ENCODE measurements around the gene NEGR1.

The NEGR1 gene

GRCh38 chr1:71839876-71840275 lies 442.5 kb downstream of the NEGR1 start:
- no peaks in the 10 kb centered on the region for H3K36me3 ChIP-seq (ENCODE audit: insufficient read depth, low read length)
- no peaks in the 10 kb centered on the region for H3K27me3 ChIP-seq (ENCODE audit: control insufficient read depth, insufficient read depth, low read length)
- H3K4me2 ChIP-seq (ENCODE audit: low read length) = no peak overlapping the region
- H3K4me3 ChIP-seq (ENCODE audit: low read length) = no peak overlapping the region
- no peak overlapping the region for H3K9ac ChIP-seq (ENCODE audit: low read depth, low read length)
- H3K9me3 ChIP-seq (replicated peaks; ENCODE audit: low read length) = no peaks in the 10 kb centered on the region
- peaks cover 8% of the 10 kb centered on the region for H3K4me1 ChIP-seq (ENCODE audit: control insufficient read depth, insufficient read depth, low read length)

DNA sequence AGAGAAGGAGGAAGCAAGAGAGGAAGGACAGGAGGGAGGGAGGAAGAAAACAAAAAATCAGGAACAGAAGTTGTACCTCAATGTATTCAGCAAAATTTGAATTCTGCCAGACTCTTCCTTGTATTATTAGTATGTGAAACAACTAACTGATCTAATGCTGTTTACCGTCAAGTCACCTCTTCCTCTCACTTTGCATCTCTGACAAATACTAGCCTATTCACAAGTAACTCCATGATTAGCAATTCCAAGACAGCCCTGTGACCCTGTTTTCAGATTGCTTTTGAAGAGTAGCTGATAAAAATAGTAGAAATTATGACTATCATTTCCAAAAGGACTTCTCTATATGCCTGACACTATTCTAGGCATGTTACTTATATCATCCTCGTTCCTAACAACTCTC lies 445.4 kb downstream of the NEGR1 start:
- H3K36me3 ChIP-seq (ENCODE audit: insufficient read depth, low read length) = no peaks in the 10 kb centered on the region
- H3K4me1 ChIP-seq (ENCODE audit: control insufficient read depth, insufficient read depth, low read length) = peaks cover 13% of the 10 kb centered on the region
- H3K4me3 ChIP-seq (ENCODE audit: low read length) = no peak overlapping the region
- no peaks in the 10 kb centered on the region for H3K9me3 ChIP-seq (replicated peaks; ENCODE audit: low read length)
- H3K27me3 ChIP-seq (ENCODE audit: control insufficient read depth, insufficient read depth, low read length) = no peaks in the 10 kb centered on the region
- no peak overlapping the region for H3K9ac ChIP-seq (ENCODE audit: low read depth, low read length)
- no peak overlapping the region for H3K4me2 ChIP-seq (ENCODE audit: low read length)

DNA sequence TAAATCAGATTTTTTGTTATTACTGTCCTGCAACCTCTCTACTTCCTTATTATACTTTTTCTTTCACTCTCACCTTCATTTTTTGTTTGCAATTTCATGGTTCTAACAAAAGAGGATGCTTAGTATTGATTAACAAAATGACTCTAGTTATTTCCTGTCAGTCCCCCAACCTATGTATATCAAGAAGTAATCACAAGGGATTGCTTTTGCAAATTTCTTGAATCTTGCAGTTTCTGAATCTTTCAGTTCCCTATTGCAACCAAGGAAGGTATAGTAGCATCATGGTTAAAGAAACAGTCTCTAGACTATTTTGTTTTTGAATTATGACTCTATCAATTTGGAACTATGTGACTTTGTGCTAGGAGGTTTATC lies 446.9 kb downstream of the NEGR1 start:
- no peak overlapping the region for H3K9ac ChIP-seq (ENCODE audit: low read depth, low read length)
- H3K9me3 ChIP-seq (replicated peaks; ENCODE audit: low read length) = no peaks in the 10 kb centered on the region
- peaks cover 10% of the 10 kb centered on the region for H3K4me1 ChIP-seq (ENCODE audit: control insufficient read depth, insufficient read depth, low read length)
- H3K4me2 ChIP-seq (ENCODE audit: low read length) = no peak overlapping the region
- H3K4me3 ChIP-seq (ENCODE audit: low read length) = no peak overlapping the region
- H3K27me3 ChIP-seq (ENCODE audit: control insufficient read depth, insufficient read depth, low read length) = no peaks in the 10 kb centered on the region
- H3K36me3 ChIP-seq (ENCODE audit: insufficient read depth, low read length) = no peaks in the 10 kb centered on the region

DNA sequence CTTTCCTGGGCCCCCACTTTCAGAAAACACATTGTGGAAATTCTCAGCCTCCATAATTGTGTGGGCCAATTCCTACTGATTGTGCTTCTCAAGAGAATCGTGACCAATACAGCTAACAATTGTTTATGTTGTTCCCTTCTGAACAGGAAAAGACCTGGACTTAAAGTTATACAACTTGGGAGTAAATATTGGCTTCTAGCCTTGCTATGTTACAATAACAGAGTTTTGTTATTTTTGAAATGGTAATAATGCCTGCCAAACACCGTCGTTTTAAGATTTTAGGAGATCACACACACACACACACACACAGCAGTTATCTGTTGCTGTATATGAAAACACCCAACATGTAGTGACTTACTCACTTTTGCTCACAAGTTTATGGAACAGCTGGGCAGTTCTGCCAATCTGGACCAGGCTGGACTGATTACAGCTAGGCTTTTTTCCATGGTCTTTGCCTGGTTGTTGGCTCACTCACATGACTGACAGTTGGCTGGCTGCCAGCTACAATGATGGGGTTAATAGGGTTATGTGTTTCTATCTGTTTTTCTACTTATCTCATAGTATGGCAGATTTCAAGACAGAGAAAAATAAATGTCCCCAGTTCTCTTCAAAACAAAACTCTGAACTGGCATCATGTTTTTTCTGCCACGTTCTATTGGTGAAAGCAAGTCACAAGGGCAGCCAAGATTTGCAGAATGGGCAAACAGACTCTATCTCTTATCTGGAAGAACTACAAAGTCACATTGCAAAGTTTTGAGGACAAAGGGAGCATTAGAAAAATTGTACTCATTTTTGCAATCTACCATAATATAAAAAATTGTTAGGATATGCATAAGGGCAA lies 447.5 kb downstream of the NEGR1 start:
- Histone ChIP-seq H3K36me3 (ENCODE audit: insufficient read depth, low read length) (no peaks in the 10 kb centered on the region), H3K9me3 (replicated peaks; ENCODE audit: low read length) (no peaks in the 10 kb centered on the region), H3K9ac (ENCODE audit: low read depth, low read length) (no peak overlapping the region), H3K4me2 (ENCODE audit: low read length) (no peak overlapping the region), H3K27me3 (ENCODE audit: control insufficient read depth, insufficient read depth, low read length) (no peaks in the 10 kb centered on the region), H3K4me1 (ENCODE audit: control insufficient read depth, insufficient read depth, low read length) (peaks cover 6% of the 10 kb centered on the region), H3K4me3 (ENCODE audit: low read length) (no peak overlapping the region)

GRCh38 chr1:71831646-71832045 lies 450.7 kb downstream of the NEGR1 start:
- H3K27me3 ChIP-seq (ENCODE audit: control insufficient read depth, insufficient read depth, low read length) = no peaks in the 10 kb centered on the region
- H3K4me1 ChIP-seq (ENCODE audit: control insufficient read depth, insufficient read depth, low read length) = peaks cover 6% of the 10 kb centered on the region
- no peak overlapping the region for H3K9ac ChIP-seq (ENCODE audit: low read depth, low read length)
- H3K9me3 ChIP-seq (replicated peaks; ENCODE audit: low read length) = no peaks in the 10 kb centered on the region
- no peak overlapping the region for H3K4me2 ChIP-seq (ENCODE audit: low read length)
- no peak overlapping the region for H3K4me3 ChIP-seq (ENCODE audit: low read length)
- no peaks in the 10 kb centered on the region for H3K36me3 ChIP-seq (ENCODE audit: insufficient read depth, low read length)

DNA sequence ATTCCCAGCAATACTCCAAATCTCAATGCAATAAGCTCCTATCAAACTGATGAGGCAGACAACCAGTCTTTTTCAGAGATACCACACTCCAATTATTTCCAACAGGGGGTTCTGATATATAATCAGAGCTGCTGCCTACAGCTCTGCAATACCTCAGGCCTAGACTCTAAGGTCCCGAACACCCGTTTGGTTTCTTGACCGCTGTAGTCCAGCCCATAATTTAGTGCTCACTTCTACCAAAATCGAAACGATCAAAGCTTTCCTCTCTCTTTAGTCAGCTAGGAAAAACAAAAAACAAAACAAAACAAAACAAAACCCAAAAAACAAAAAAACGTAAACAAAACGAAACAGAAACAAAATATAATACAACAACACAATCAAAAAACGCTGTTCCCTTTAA lies 453.0 kb downstream of the NEGR1 start:
- Histone ChIP-seq H3K27me3 (ENCODE audit: control insufficient read depth, insufficient read depth, low read length) (no peaks in the 10 kb centered on the region), H3K4me1 (ENCODE audit: control insufficient read depth, insufficient read depth, low read length) (no peaks in the 10 kb centered on the region), H3K4me2 (ENCODE audit: low read length) (no peak overlapping the region), H3K36me3 (ENCODE audit: insufficient read depth, low read length) (no peaks in the 10 kb centered on the region), H3K9me3 (replicated peaks; ENCODE audit: low read length) (no peaks in the 10 kb centered on the region), H3K4me3 (ENCODE audit: low read length) (no peak overlapping the region), H3K9ac (ENCODE audit: low read depth, low read length) (no peak overlapping the region)

GRCh38 chr1:71828431-71829012 lies 453.8 kb downstream of the NEGR1 start:
- no peaks in the 10 kb centered on the region for H3K27me3 ChIP-seq (ENCODE audit: control insufficient read depth, insufficient read depth, low read length)
- H3K4me1 ChIP-seq (ENCODE audit: control insufficient read depth, insufficient read depth, low read length) = no peaks in the 10 kb centered on the region
- H3K36me3 ChIP-seq (ENCODE audit: insufficient read depth, low read length) = no peaks in the 10 kb centered on the region
- H3K4me3 ChIP-seq (ENCODE audit: low read length) = no peak overlapping the region
- no peak overlapping the region for H3K9ac ChIP-seq (ENCODE audit: low read depth, low read length)
- H3K4me2 ChIP-seq (ENCODE audit: low read length) = no peak overlapping the region
- H3K9me3 ChIP-seq (replicated peaks; ENCODE audit: low read length) = no peaks in the 10 kb centered on the region

- H3K36me3 ChIP-seq (ENCODE audit: insufficient read depth, low read length) = no peaks in the 10 kb centered on the region
- H3K4me3 ChIP-seq (ENCODE audit: low read length) = no peak overlapping the region
- no peaks in the 10 kb centered on the region for H3K9me3 ChIP-seq (replicated peaks; ENCODE audit: low read length)
- no peak overlapping the region for H3K4me2 ChIP-seq (ENCODE audit: low read length)
- H3K4me1 ChIP-seq (ENCODE audit: control insufficient read depth, insufficient read depth, low read length) = no peaks in the 10 kb centered on the region
- no peak overlapping the region for H3K9ac ChIP-seq (ENCODE audit: low read depth, low read length)
- H3K27me3 ChIP-seq (ENCODE audit: control insufficient read depth, insufficient read depth, low read length) = no peaks in the 10 kb centered on the region
Measured at GRCh38 chr1:71823708-71824305, 458.5 kb downstream of the NEGR1 start.

- Histone ChIP-seq H3K27me3 (ENCODE audit: control insufficient read depth, insufficient read depth, low read length) (no peaks in the 10 kb centered on the region), H3K4me3 (ENCODE audit: low read length) (no peak overlapping the region)
Measured at GRCh38 chr1:71817028-71817427, 465.3 kb downstream of the NEGR1 start.

DNA sequence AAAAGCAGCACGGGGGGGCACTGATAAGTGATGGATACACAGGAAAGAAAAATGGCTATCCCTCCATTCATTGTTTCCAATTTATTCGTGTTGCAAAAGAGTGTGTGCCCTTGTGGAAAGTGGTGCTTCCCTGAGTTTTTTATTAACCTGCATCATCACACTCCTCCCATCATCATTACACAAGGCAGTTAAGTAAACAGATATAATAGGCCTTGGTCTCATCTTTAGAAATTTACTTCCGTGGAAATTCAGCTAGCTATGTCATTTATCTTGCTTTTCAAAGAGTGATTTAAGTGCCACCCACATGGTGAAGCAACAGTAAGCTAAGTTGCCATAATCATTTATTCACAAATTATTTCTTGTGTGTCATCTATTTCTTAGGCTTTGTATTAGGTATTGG lies 473.3 kb downstream of the NEGR1 start:
- no peaks in the 10 kb centered on the region for H3K27me3 ChIP-seq (ENCODE audit: control insufficient read depth, insufficient read depth, low read length)
- H3K4me3 ChIP-seq (ENCODE audit: low read length) = no peak overlapping the region
- no peaks in the 10 kb centered on the region for H3K9me3 ChIP-seq (replicated peaks; ENCODE audit: low read length)
- no peaks in the 10 kb centered on the region for H3K4me1 ChIP-seq (ENCODE audit: control insufficient read depth, insufficient read depth, low read length)
- H3K9ac ChIP-seq (ENCODE audit: low read depth, low read length) = no peak overlapping the region
- H3K36me3 ChIP-seq (ENCODE audit: insufficient read depth, low read length) = no peaks in the 10 kb centered on the region
- H3K4me2 ChIP-seq (ENCODE audit: low read length) = no peak overlapping the region

More at GRCh38 chr1:71817028-71817427, 465.3 kb downstream of the NEGR1 start:
- Histone ChIP-seq H3K4me1 (ENCODE audit: control insufficient read depth, insufficient read depth, low read length) (no peaks in the 10 kb centered on the region), H3K4me2 (ENCODE audit: low read length) (no peak overlapping the region), H3K9me3 (replicated peaks; ENCODE audit: low read length) (no peaks in the 10 kb centered on the region), H3K9ac (ENCODE audit: low read depth, low read length) (no peak overlapping the region), H3K36me3 (ENCODE audit: insufficient read depth, low read length) (no peaks in the 10 kb centered on the region)

DNA sequence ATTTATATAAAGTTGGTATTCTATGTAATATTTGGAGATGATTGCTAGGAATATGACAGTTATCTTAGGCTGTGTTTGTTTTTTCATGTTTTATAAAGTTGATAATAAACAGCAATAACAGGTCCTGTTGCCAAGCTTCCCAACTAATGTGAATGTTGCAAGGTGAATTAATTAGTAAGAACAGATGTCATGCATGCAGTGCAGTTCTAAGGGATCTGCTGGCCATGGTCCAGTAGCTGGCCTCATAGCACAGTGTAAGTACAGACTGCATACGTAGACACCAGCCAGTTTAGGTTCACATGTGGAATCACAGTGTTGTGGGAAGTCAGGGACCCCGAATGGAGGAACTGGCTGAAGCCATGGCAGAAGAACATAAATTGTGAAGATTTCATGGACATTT lies 478.2 kb downstream of the NEGR1 start:
- no peaks in the 10 kb centered on the region for H3K9me3 ChIP-seq (replicated peaks; ENCODE audit: low read length)
- H3K4me3 ChIP-seq (ENCODE audit: low read length) = no peak overlapping the region
- H3K9ac ChIP-seq (ENCODE audit: low read depth, low read length) = no peak overlapping the region
- no peak overlapping the region for H3K4me2 ChIP-seq (ENCODE audit: low read length)
- H3K36me3 ChIP-seq (ENCODE audit: insufficient read depth, low read length) = no peaks in the 10 kb centered on the region
- no peaks in the 10 kb centered on the region for H3K27me3 ChIP-seq (ENCODE audit: control insufficient read depth, insufficient read depth, low read length)
- H3K4me1 ChIP-seq (ENCODE audit: control insufficient read depth, insufficient read depth, low read length) = no peaks in the 10 kb centered on the region

DNA sequence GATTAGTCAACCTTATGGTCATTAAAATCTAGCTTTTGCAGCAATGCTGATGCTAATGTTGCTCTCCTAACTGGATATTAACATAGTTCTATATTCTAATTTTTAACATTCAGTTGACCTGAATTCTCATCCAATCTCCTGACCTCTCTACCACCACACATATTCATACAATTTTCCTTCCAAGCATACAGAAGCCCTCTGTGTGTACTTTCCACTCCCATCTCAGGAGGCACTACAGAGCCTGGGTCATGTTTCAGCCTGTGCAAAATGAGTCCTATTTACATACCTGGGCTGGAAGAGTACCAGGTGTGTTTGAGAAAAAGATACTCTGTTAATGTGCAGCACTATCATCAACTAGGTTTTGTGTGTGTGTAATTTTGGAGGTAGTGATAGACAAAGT lies 486.3 kb downstream of the NEGR1 start:
- H3K9me3 ChIP-seq (replicated peaks; ENCODE audit: low read length) = no peaks in the 10 kb centered on the region
- H3K4me2 ChIP-seq (ENCODE audit: low read length) = no peak overlapping the region
- H3K9ac ChIP-seq (ENCODE audit: low read depth, low read length) = no peak overlapping the region
- H3K4me1 ChIP-seq (ENCODE audit: control insufficient read depth, insufficient read depth, low read length) = peaks cover 3% of the 10 kb centered on the region
- H3K4me3 ChIP-seq (ENCODE audit: low read length) = no peak overlapping the region
- no peaks in the 10 kb centered on the region for H3K27me3 ChIP-seq (ENCODE audit: control insufficient read depth, insufficient read depth, low read length)
- no peaks in the 10 kb centered on the region for H3K36me3 ChIP-seq (ENCODE audit: insufficient read depth, low read length)
